Prostate gland (tissue), 2 donors: Measurements from ENCODE around the gene ACE. TPM values are rescaled to one million over a fixed set of nuclear protein-coding genes. Genes with fewer than 3 reads are reported as not detected.
A peak's percentile ranks its signal among the peaks of the same experiment; 100 is the strongest.

ENCODE experiments used
- DNase-seq: peaks from one replicate; pipeline ENCODE4 v3.0.0-alpha.2; 2019; ENCODE audit warnings: low spot score
- H3K27ac ChIP-seq, 2 donors: fragments of 200-600 bp; sonication (generic); 2 replicates each; pipeline ENCODE4 v1.5.1; 2017 to 2019
- H3K27me3 ChIP-seq: fragments of 200-600 bp; sonication (generic); replicated peaks from 2 replicates; pipeline ENCODE4 v1.5.1; 2019; ENCODE audit not compliant: insufficient read depth
- H3K36me3 ChIP-seq, 2 donors: fragments of 200-600 bp; sonication (generic); 1 replicate in 1 of 2; 2 replicates in 1 of 2; pipeline versions ENCODE4 v1.5.1 to v1.8.1; 2017 to 2019
- H3K4me1 ChIP-seq: fragments of 200-600 bp; sonication (generic); replicated peaks from 2 replicates; pipeline ENCODE4 v1.5.1; 2019
- H3K4me3 ChIP-seq, 2 donors: fragments of 200-600 bp; sonication (generic); 2 replicates each; pipeline ENCODE4 v1.5.1; 2017 to 2019
- H3K9me3 ChIP-seq: fragments of 200-600 bp; sonication (generic); 2 replicates; pipeline ENCODE4 v1.5.1; 2017
- POLR2A ChIP-seq: fragments of 450-650 bp; IDR thresholded peaks from one replicate; pipeline ENCODE4 v1.6.1; 2016; ENCODE audit warnings: antibody characterized with exemption, mild to moderate bottlenecking
- POLR2AphosphoS5 ChIP-seq: sonication (generic); formaldehyde crosslinking; IDR thresholded peaks from one replicate; pipeline ENCODE4 v1.6.1; 2017; ENCODE audit warnings: antibody characterized with exemption
- WGBS: methylation state at CpG from one replicate; pipeline ENCODE4 v1.1.5; 2018; 5-methylcytosine and 5-hydroxymethylcytosine counted together
- intact Hi-C: fragments of 100-400 bp; cut with DNase I; formaldehyde crosslinking; loops from one replicate; pipeline ENCODE4 v1.14.2; 2022
- total RNA-seq, 2 donors: library from RNA; depleted of rRNA; stranded (reverse); fragments of >200 nt; gene quantifications; one replicate each; pipeline ENCODE4 v1.1.0, GENCODE V29; 2016
- TF ChIP-seq, protein P1 (sequence below), 4 experiments: fragments of 200-600 bp in 2 of 4; fragments of 450-650 bp in 2 of 4; sonication (generic) in 2 of 4; IDR thresholded peaks; 1 replicate in 3 of 4; 2 replicates in 1 of 4; pipeline ENCODE4 v1.5.1; 2016 to 2019; ENCODE audit warnings: antibody characterized with exemption in 4 of 4, mild to moderate bottlenecking in 2 of 4, moderate library complexity in 2 of 4

Gene ACE
- total RNA-seq, 2 donors from 2014 or later: 42.8 to 54.6 TPM

GRCh38 chr17:63446753-63447470 lies 29.9 kb upstream of the ACE start:
- H3K27ac ChIP-seq: peak overlapping the region; percentile 95 to 97
- no peaks in the 10 kb centered on the region for H3K36me3 ChIP-seq
- intact Hi-C loops: loop anchor here (5.0 kb wide), 1 partner anchor 105 kb away; the partner anchor contains the start of gene DCAF7
- H3K4me3 ChIP-seq: peak overlapping the region; percentile 78 to 83
- TF ChIP-seq POLR2A: no peak
- TF ChIP-seq, protein P1, sequence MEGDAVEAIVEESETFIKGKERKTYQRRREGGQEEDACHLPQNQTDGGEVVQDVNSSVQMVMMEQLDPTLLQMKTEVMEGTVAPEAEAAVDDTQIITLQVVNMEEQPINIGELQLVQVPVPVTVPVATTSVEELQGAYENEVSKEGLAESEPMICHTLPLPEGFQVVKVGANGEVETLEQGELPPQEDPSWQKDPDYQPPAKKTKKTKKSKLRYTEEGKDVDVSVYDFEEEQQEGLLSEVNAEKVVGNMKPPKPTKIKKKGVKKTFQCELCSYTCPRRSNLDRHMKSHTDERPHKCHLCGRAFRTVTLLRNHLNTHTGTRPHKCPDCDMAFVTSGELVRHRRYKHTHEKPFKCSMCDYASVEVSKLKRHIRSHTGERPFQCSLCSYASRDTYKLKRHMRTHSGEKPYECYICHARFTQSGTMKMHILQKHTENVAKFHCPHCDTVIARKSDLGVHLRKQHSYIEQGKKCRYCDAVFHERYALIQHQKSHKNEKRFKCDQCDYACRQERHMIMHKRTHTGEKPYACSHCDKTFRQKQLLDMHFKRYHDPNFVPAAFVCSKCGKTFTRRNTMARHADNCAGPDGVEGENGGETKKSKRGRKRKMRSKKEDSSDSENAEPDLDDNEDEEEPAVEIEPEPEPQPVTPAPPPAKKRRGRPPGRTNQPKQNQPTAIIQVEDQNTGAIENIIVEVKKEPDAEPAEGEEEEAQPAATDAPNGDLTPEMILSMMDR (IDR thresholded peaks at IDR 0.05): peak in 2 of 4 experiments; percentile 52 to 56
- peaks cover 14% of the 10 kb centered on the region for H3K4me1 ChIP-seq
- no peaks in the 10 kb centered on the region for H3K9me3 ChIP-seq
- H3K27me3 ChIP-seq: no peaks in the 10 kb centered on the region
- whole genome bisulfite sequencing: 15% methylated on average over 44 of the region's 44 CpGs
- DNase-seq: peak; percentile 69

DNA sequence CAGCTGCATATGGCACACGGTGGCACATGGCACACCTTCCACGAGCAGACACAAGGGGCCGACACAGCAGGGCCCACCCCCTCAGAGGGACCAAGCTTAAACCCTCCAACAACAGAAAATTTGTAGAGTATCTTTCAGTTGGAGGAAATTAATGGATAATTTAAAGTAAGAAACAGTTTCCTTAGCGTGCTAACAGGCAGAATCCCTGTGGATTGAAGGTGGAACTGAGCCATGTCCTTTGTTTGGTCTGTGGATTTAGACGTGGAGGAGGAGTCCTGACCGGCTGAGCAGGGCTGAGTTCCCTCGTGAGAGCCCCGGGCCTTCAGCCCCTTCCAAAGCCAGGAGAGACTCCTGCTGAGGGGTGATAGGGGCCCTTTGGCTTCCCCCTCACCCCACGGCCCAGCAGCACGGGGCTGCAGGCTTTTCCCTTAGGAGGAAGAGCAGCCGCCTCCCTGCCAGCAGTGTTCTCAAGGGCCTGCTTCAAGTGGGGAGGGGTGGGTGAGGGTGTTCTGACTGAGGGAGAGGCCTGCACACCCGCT lies 29.3 kb upstream of the ACE start:
- intact Hi-C loops: loop anchor here (5.0 kb wide), 1 partner anchor 105 kb away; the partner anchor contains the start of gene DCAF7
- no peak for TF ChIP-seq POLR2A
- TF ChIP-seq POLR2AphosphoS5: peak; percentile 4
- TF ChIP-seq, protein P1 (IDR thresholded peaks at IDR 0.05): peak in 1 of 4 experiments; percentile 15
- 36% methylated on average over 12 of the region's 12 CpGs for WGBS
- Histone ChIP-seq H3K27me3 (no peaks in the 10 kb centered on the region), H3K36me3 (no peaks in the 10 kb centered on the region), H3K9me3 (no peaks in the 10 kb centered on the region), H3K27ac (peak overlapping the region; percentile 95 to 97), H3K4me1 (peaks cover 14% of the 10 kb centered on the region), H3K4me3 (no peak overlapping the region)
- DNase-seq: no peak

DNA sequence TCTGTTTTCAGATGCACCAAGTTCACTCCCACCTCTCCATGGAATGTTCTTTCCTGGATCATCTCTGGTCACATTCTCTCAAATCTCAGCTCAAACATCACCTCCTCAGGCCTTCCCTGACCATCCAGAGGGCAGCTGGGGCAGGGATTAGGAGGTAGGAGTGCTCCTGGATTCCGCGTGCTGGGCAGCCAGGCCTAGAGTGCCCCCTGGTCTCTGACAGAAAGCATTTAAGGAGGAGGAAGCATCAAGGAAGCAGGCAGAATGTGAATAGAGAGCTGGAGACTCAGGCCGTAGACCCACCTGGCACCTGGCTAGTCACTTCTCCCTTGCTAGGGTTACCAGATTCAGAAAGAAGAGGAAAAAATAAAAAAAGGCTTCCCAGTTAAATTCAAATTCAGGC lies 28.2 kb upstream of the ACE start:
- H3K9me3 ChIP-seq: no peaks in the 10 kb centered on the region
- no peak for DNase-seq
- no peak overlapping the region for H3K4me3 ChIP-seq
- H3K36me3 ChIP-seq: no peaks in the 10 kb centered on the region
- H3K4me1 ChIP-seq: peaks cover 14% of the 10 kb centered on the region
- WGBS: 92% methylated on average over 3 of the region's 3 CpGs
- no peak overlapping the region for H3K27ac ChIP-seq
- no peaks in the 10 kb centered on the region for H3K27me3 ChIP-seq
- TF ChIP-seq POLR2A: no peak
- no peak for TF ChIP-seq POLR2AphosphoS5
- TF ChIP-seq, protein P1 (IDR thresholded peaks at IDR 0.05): no peak
- intact Hi-C loops: loop anchor here (5.0 kb wide), 1 partner anchor 104 kb away; the partner anchor contains the start of gene DCAF7

DNA sequence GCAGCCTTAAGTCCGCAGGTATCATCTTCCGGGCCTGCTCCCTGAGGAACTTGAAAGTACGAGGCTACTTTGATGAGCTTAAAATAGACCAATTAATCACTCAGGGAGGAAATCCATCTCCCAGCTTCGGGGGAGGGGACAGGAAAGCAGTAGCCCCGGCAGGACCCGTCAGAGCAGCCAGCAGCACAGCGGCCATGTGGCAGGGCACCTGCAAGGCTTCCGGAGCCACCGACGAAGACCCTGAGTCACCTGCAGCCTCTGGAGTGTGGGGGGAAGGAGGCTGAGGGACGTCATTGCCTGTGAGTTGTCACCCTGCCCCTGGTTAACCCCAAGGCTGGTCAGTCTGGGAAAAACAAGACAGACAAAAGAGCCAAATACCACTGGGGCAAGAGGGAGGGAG lies 26.3 kb upstream of the ACE start:
- TF ChIP-seq, protein P1 (IDR thresholded peaks at IDR 0.05): no peak
- no peak for TF ChIP-seq POLR2A
- Histone ChIP-seq H3K4me1 (peaks cover 14% of the 10 kb centered on the region), H3K36me3 (no peaks in the 10 kb centered on the region), H3K9me3 (no peaks in the 10 kb centered on the region), H3K4me3 (no peak overlapping the region), H3K27ac (no peak overlapping the region), H3K27me3 (no peaks in the 10 kb centered on the region)
- intact Hi-C loops: no loop called here
- 40% methylated on average over 11 of the region's 11 CpGs for WGBS
- no peak for DNase-seq

DNA sequence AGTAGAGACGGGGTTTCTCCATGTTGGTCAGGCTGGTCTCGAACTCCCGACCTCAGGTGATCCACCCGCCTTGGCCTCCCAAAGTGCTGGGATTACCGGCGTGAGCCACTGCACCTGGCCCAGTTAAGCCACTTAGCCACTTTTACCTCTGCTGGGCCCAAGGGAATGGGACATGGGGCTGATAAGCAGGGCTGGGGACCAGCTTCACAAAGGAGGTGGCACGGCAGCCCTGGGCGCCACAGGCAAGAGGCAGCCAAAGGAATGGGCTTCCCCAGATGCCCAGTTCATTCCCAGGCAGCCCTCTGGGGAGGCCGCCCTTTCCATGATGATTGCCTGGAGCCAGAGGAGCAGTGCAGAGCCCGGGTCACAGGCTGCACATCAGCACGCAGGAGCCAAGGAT lies 25.7 kb upstream of the ACE start:
- no peaks in the 10 kb centered on the region for H3K27me3 ChIP-seq
- no peak overlapping the region for H3K4me3 ChIP-seq
- DNase-seq: no peak
- H3K9me3 ChIP-seq: no peaks in the 10 kb centered on the region
- TF ChIP-seq POLR2A: no peak
- H3K27ac ChIP-seq: no peak overlapping the region
- H3K4me1 ChIP-seq: peaks cover 14% of the 10 kb centered on the region
- intact Hi-C loops: no loop called here
- WGBS: 93% methylated on average over 11 of the region's 11 CpGs
- H3K36me3 ChIP-seq: no peaks in the 10 kb centered on the region
